Mesenchymal stem cell (in vitro differentiated cells and primary cell): Measurements from ENCODE around the gene IL17RE.
"Not testable (repeated sequence)": the region's sequence is repeated elsewhere in the genome, so short reads cannot be mapped to it uniquely, and the experiment has no call there.

Source experiments
- DNase-seq: peaks from one replicate; pipeline ENCODE4 v3.0.0-alpha.2; 2013
- H2AFZ ChIP-seq: one replicate; pipeline ENCODE4 v1.6.1; 2013; ENCODE audit warnings: low read depth, mild to moderate bottlenecking, control low read depth, inconsistent platforms, low read length, moderate library complexity
- H2AK5ac ChIP-seq: 2 replicates; pipeline ENCODE4 v1.6.1; 2013; ENCODE audit warnings: low read length, moderate library complexity, mild to moderate bottlenecking, inconsistent platforms; ENCODE audit not compliant: severe bottlenecking
- H2BK120ac ChIP-seq: one replicate; pipeline ENCODE4 v1.6.1; 2013; ENCODE audit warnings: low read depth, mild to moderate bottlenecking, inconsistent platforms, low read length, moderate library complexity
- H2BK12ac ChIP-seq, 2 experiments: one replicate each; pipeline ENCODE4 v1.6.1; 2013; ENCODE audit warnings: inconsistent platforms in 2 of 2, low read length in 2 of 2, mild to moderate bottlenecking in 2 of 2, moderate library complexity in 2 of 2, control low read depth in 1 of 2
- H2BK15ac ChIP-seq: one replicate; pipeline ENCODE4 v1.6.1; 2013; ENCODE audit warnings: mild to moderate bottlenecking, low read depth, inconsistent platforms; ENCODE audit not compliant: poor library complexity, severe bottlenecking
- H2BK5ac ChIP-seq: 2 replicates; pipeline ENCODE4 v1.6.1; 2013; ENCODE audit warnings: low read depth, mild to moderate bottlenecking, low read length, control low read depth, inconsistent platforms; ENCODE audit not compliant: poor library complexity, severe bottlenecking
- H3K14ac ChIP-seq, 2 experiments: one replicate each; pipeline ENCODE4 v1.6.1; 2013; ENCODE audit warnings: inconsistent platforms in 2 of 2, low read length in 2 of 2, control low read depth in 1 of 2, mild to moderate bottlenecking in 1 of 2, moderate library complexity in 1 of 2
- H3K18ac ChIP-seq, 2 experiments: one replicate each; pipeline ENCODE4 v1.6.1; 2013; ENCODE audit warnings: inconsistent platforms in 2 of 2, low read length in 2 of 2, control low read depth in 1 of 2, low read depth in 1 of 2, mild to moderate bottlenecking in 1 of 2
- H3K23ac ChIP-seq, 2 experiments: one replicate each; pipeline ENCODE4 v1.6.1; 2013; ENCODE audit warnings: inconsistent platforms in 2 of 2, low read length in 2 of 2, mild to moderate bottlenecking in 2 of 2, moderate library complexity in 2 of 2, control low read depth in 1 of 2
- H3K27ac ChIP-seq: 2 replicates; pipeline ENCODE4 v1.5.1; 2013; ENCODE audit warnings: mild to moderate bottlenecking, moderate library complexity, low read length, control low read depth, inconsistent platforms; ENCODE audit not compliant: poor library complexity, severe bottlenecking
- H3K27me3 ChIP-seq, 2 experiments: 2 replicates each; pipeline versions ENCODE4 v1.6.1 to v1.7.0; 2013; ENCODE audit warnings: low read length in 2 of 2, mild to moderate bottlenecking in 2 of 2, moderate library complexity in 2 of 2, control low read depth in 1 of 2, inconsistent platforms in 1 of 2; ENCODE audit not compliant: control insufficient read depth in 1 of 2, insufficient read depth in 1 of 2
- H3K36me3 ChIP-seq, 2 experiments: 2 replicates each; pipeline versions ENCODE4 v1.6.1 to v1.7.0; 2013; ENCODE audit warnings: low read length in 2 of 2, control low read depth in 1 of 2, inconsistent platforms in 1 of 2, low read depth in 1 of 2, mild to moderate bottlenecking in 1 of 2; ENCODE audit not compliant: insufficient read depth in 2 of 2, control insufficient read depth in 1 of 2
- H3K4ac ChIP-seq, 2 experiments: one replicate each; pipeline ENCODE4 v1.6.1; 2013; ENCODE audit warnings: inconsistent platforms in 2 of 2, low read length in 2 of 2, mild to moderate bottlenecking in 2 of 2, moderate library complexity in 2 of 2, control low read depth in 1 of 2, low read depth in 1 of 2
- H3K4me1 ChIP-seq: 2 replicates; pipeline ENCODE4 v1.6.1; 2013; ENCODE audit warnings: low read depth, low read length, control low read depth; ENCODE audit not compliant: control insufficient read depth, insufficient read depth
- H3K4me2 ChIP-seq: 2 replicates; pipeline ENCODE4 v1.6.1; 2013; ENCODE audit warnings: low read length, mild to moderate bottlenecking, inconsistent platforms; ENCODE audit not compliant: poor library complexity, severe bottlenecking
- H3K4me3 ChIP-seq, 2 experiments: 2 replicates each; pipeline versions ENCODE4 v1.5.1 to v1.7.0; 2013; ENCODE audit warnings: low read length in 2 of 2, mild to moderate bottlenecking in 2 of 2, control low read depth in 1 of 2, low read depth in 1 of 2; ENCODE audit not compliant: insufficient read depth in 1 of 2
- H3K79me1 ChIP-seq: replicated peaks from 2 replicates; pipeline ENCODE4 v1.6.1; 2013; ENCODE audit warnings: mild to moderate bottlenecking, control low read depth, low read length, inconsistent platforms; ENCODE audit not compliant: poor library complexity, severe bottlenecking
- H3K9ac ChIP-seq: 2 replicates; pipeline ENCODE4 v1.7.0; 2013; ENCODE audit warnings: mild to moderate bottlenecking, low read length, moderate library complexity
- H3K9me3 ChIP-seq: 2 replicates; pipeline ENCODE4 v1.7.0; 2013; ENCODE audit warnings: mild to moderate bottlenecking, low read length; ENCODE audit not compliant: control insufficient read depth
- H4K8ac ChIP-seq: one replicate; pipeline ENCODE4 v1.6.1; 2013; ENCODE audit warnings: inconsistent platforms, mild to moderate bottlenecking, low read length, moderate library complexity
- H4K91ac ChIP-seq: one replicate; pipeline ENCODE4 v1.6.1; 2013; ENCODE audit warnings: mild to moderate bottlenecking, low read length, inconsistent platforms
- WGBS: methylation state at CpG from one replicate; pipeline ENCODE4 v1.1.7; 2013; ENCODE audit warnings: mixed read lengths; 5-methylcytosine and 5-hydroxymethylcytosine counted together

The IL17RE gene

DNA sequence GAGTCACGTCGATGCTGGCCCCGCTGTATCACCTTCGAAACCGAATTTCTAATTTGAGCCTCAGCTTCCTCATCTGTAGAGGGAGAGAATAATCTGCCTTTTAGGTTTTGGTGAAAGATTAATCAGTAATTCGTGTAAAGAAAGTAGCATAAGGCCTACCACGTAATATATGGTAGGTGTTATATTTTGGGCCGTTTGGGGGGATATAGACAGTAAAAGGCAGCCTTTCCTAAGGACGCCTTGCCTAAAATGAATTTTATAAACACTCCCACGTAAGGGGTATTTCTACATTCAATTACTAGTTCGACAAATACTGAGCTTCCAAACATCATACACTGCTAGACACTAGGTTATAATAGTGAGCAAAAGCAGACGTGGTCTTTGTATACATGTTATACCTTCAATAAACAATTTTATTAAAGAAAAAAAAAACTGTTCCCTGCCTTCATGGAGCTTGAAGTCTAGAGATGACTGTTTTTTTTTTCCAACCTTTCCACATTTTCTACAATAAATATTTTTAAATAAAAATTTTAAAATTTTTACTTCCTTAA is 11.5 kb upstream of the IL17RE start:
- Histone ChIP-seq H3K4me3 (peak overlapping the region; percentile 91 to 95), H3K18ac (peak overlapping the region; percentile 97 to 100), H2BK12ac (peak overlapping the region in 1 of 2 experiments; percentile 47), H3K27me3 (no peaks in the 10 kb centered on the region), H2AFZ (peak overlapping the region; percentile 43), H3K4me2 (peak overlapping the region; percentile 81), H3K36me3 (peaks cover 7 to 25% of the 10 kb centered on the region in 2 experiments), H2BK15ac (no peak overlapping the region), H2AK5ac (no peak overlapping the region), H2BK5ac (peak overlapping the region; percentile 86), H4K91ac (peak overlapping the region; percentile 99), H3K9me3 (no peaks in the 10 kb centered on the region), H3K79me1 (peaks cover 10% of the 10 kb centered on the region), H3K14ac (peak overlapping the region; percentile 88 to 99), H3K4me1 (peaks cover 2% of the 10 kb centered on the region), H2BK120ac (peak overlapping the region; percentile 93), H3K9ac (peak overlapping the region; percentile 99), H4K8ac (peak overlapping the region; percentile 99), H3K27ac (peak overlapping the region; percentile 18), H3K23ac (no peak overlapping the region), H3K4ac (peak overlapping the region; percentile 96)
- 0% methylated on average over 4 of the region's 12 CpGs for WGBS
- no peak for DNase-seq

GRCh38 chr3:9893739-9894138 is 8.9 kb upstream of the IL17RE start:
- H2BK120ac ChIP-seq, result no peak overlapping the region

DNA sequence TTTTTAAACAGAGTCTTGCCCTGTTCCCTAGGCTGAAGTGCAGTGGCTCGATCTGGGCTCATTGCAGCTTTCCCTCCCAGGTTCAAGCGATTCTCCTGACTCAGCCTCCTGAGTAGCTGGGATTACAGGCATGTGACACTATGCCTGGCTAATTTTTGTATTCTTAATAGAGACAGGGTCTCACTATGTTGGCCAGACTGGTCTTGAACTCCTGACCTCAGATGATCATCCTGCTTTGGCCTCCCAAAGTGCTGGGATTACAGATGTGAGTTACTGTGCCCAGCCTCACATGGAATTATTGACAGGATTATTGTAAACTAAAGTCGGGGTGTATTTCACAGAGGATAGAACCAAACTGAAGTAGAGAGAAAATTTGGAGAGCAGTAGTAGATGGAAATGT is 6.9 kb upstream of the IL17RE start:
- not testable (repeated sequence) for H2BK120ac ChIP-seq, H3K18ac ChIP-seq, H3K23ac ChIP-seq, DNase-seq, H3K27me3 ChIP-seq, H2BK12ac ChIP-seq, H3K9ac ChIP-seq, H2BK15ac ChIP-seq, H3K4me2 ChIP-seq, H3K9me3 ChIP-seq, H2AFZ ChIP-seq, H2BK5ac ChIP-seq, H3K4me3 ChIP-seq, H3K14ac ChIP-seq, H4K91ac ChIP-seq, H2AK5ac ChIP-seq, H3K4ac ChIP-seq, H4K8ac ChIP-seq, H3K27ac ChIP-seq
- H3K4me1 ChIP-seq, result peaks cover 18% of the 10 kb centered on the region
- peaks cover 7 to 25% of the 10 kb centered on the region in 2 experiments for H3K36me3 ChIP-seq
- peaks cover 14% of the 10 kb centered on the region for H3K79me1 ChIP-seq
- WGBS, result 90% methylated on average over 3 of the region's 3 CpGs

More at GRCh38 chr3:9893739-9894138, 8.9 kb upstream of the IL17RE start:
- 86% methylated on average over 1 of the region's 1 CpG for WGBS
- H3K4me3 ChIP-seq, result peak overlapping the region in 1 of 2 experiments; percentile 36
- no peak overlapping the region for H3K4ac ChIP-seq
- no peak for DNase-seq
- H3K23ac ChIP-seq, result no peak overlapping the region
- H4K8ac ChIP-seq, result no peak overlapping the region
- peaks cover 17% of the 10 kb centered on the region for H3K4me1 ChIP-seq
- no peak overlapping the region for H2BK15ac ChIP-seq
- no peak overlapping the region for H2BK12ac ChIP-seq
- H3K27me3 ChIP-seq, result no peaks in the 10 kb centered on the region
- peak overlapping the region; percentile 43 for H3K9ac ChIP-seq
- H3K14ac ChIP-seq, result no peak overlapping the region
- H2AFZ ChIP-seq, result no peak overlapping the region
- H3K36me3 ChIP-seq, result peaks cover 7 to 25% of the 10 kb centered on the region in 2 experiments
- peak overlapping the region; percentile 30 for H3K27ac ChIP-seq
- H3K4me2 ChIP-seq, result no peak overlapping the region
- no peak overlapping the region for H3K18ac ChIP-seq
- H3K9me3 ChIP-seq, result no peaks in the 10 kb centered on the region
- H3K79me1 ChIP-seq, result peaks cover 12% of the 10 kb centered on the region
- peak overlapping the region; percentile 82 for H2AK5ac ChIP-seq
- H4K91ac ChIP-seq, result no peak overlapping the region
- no peak overlapping the region for H2BK5ac ChIP-seq

DNA sequence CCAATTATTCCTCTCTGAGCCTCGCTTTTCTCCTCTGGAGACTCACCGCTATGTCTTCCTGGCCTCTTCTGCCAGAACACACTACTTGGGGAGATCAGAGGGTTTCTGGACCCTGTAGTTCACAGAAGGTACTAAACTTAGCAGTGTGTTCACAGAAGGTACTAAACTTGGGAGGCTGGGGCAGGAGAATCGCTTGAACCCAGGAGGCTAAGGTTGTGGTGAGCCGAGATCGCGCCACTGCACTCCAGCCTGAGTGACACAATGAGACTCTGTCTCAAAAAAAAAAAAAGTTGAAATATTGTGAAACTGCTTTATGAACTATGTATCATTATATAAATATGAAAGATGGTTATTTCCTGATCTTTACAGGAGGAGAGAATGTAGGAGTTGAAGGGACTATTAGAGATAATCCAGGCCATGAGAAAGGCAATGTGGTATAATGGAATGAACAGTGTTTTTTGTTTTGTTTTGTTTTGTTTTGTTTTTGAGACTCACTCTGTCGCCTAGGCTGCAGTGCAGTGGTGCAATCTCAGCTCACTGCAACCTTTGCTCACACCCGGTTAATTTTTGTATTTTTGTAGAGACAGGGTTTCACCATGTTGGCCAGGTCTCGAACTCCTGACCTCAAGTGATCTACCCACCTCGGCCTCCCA is 5.8 kb upstream of the IL17RE start:
- not testable (repeated sequence) for H3K9me3 ChIP-seq, H3K4ac ChIP-seq, H2BK5ac ChIP-seq, H2AFZ ChIP-seq, H3K23ac ChIP-seq, H3K4me2 ChIP-seq, H2BK15ac ChIP-seq, H4K91ac ChIP-seq, H3K9ac ChIP-seq, H2BK12ac ChIP-seq, H3K27me3 ChIP-seq, H3K4me3 ChIP-seq, H2BK120ac ChIP-seq, H3K18ac ChIP-seq, H4K8ac ChIP-seq, H3K14ac ChIP-seq
- peak overlapping the region; percentile 74 for H2AK5ac ChIP-seq
- peaks cover 14% of the 10 kb centered on the region for H3K79me1 ChIP-seq
- 97% methylated on average over 9 of the region's 10 CpGs for WGBS
- peak overlapping the region; percentile 99 for H3K27ac ChIP-seq
- peaks cover 18% of the 10 kb centered on the region for H3K4me1 ChIP-seq
- H3K36me3 ChIP-seq, result peaks cover 7 to 22% of the 10 kb centered on the region in 2 experiments
- DNase-seq, result peak; percentile 62
